Muscle layer of colon (tissue), 2 donors: ENCODE results near the gene ARHGEF37.

Experiments used
- H3K27ac ChIP-seq: one replicate; pipeline ENCODE4 v1.7.0; 2013; ENCODE audit warnings: low read depth, mild to moderate bottlenecking, low read length, moderate library complexity
- H3K27me3 ChIP-seq, 2 donors: one replicate each; pipeline ENCODE4 v1.7.0; 2013; ENCODE audit warnings: low read length in 2 of 2, mild to moderate bottlenecking in 2 of 2; ENCODE audit not compliant: insufficient read depth in 2 of 2, control insufficient read depth in 1 of 2
- H3K36me3 ChIP-seq: one replicate; pipeline ENCODE4 v1.7.0; 2013; ENCODE audit warnings: mild to moderate bottlenecking, low read length; ENCODE audit not compliant: insufficient read depth
- H3K4me1 ChIP-seq: one replicate; pipeline ENCODE4 v1.7.0; 2013; ENCODE audit warnings: mild to moderate bottlenecking, low read length; ENCODE audit not compliant: insufficient read depth
- H3K4me3 ChIP-seq, 2 donors: one replicate each; pipeline ENCODE4 v1.7.0; 2013; ENCODE audit warnings: low read length in 2 of 2, low read depth in 1 of 2, mild to moderate bottlenecking in 1 of 2, moderate library complexity in 1 of 2
- H3K9ac ChIP-seq: one replicate; pipeline ENCODE4 v1.7.0; 2013; ENCODE audit warnings: low read length
- H3K9me3 ChIP-seq: one replicate; pipeline ENCODE4 v1.7.0; 2013; ENCODE audit warnings: mild to moderate bottlenecking, low read length
- donor health status: abdominal sarcoma.
- donor health status: Adenocarcinoma of cecum.

ARHGEF37 gene

DNA sequence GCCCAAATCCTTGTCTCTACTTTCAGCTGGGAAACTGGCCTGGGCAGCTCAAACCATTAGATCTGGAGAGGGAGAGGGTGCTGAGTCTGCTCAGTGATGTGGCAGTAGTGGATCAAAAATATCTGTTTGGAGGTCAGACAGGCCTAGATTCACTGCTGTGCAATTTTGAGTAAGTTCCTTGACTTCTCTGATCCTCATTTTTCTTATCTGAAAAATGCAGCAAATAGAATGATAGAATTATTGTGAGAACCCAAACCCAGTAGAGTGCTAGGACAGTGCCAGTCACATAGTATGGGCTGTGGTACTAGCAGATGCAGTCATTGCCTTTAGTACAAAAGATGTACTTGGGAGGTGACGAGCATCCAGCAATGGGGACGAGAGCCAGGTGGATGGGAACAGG is 50.2 kb downstream of the ARHGEF37 start:
- Histone ChIP-seq H3K9ac (no peak overlapping the region), H3K36me3 (peaks cover 32% of the 10 kb centered on the region), H3K27me3 (no peaks in the 10 kb centered on the region), H3K9me3 (no peaks in the 10 kb centered on the region), H3K27ac (no peak overlapping the region), H3K4me1 (no peaks in the 10 kb centered on the region), H3K4me3 (no peak overlapping the region)

DNA sequence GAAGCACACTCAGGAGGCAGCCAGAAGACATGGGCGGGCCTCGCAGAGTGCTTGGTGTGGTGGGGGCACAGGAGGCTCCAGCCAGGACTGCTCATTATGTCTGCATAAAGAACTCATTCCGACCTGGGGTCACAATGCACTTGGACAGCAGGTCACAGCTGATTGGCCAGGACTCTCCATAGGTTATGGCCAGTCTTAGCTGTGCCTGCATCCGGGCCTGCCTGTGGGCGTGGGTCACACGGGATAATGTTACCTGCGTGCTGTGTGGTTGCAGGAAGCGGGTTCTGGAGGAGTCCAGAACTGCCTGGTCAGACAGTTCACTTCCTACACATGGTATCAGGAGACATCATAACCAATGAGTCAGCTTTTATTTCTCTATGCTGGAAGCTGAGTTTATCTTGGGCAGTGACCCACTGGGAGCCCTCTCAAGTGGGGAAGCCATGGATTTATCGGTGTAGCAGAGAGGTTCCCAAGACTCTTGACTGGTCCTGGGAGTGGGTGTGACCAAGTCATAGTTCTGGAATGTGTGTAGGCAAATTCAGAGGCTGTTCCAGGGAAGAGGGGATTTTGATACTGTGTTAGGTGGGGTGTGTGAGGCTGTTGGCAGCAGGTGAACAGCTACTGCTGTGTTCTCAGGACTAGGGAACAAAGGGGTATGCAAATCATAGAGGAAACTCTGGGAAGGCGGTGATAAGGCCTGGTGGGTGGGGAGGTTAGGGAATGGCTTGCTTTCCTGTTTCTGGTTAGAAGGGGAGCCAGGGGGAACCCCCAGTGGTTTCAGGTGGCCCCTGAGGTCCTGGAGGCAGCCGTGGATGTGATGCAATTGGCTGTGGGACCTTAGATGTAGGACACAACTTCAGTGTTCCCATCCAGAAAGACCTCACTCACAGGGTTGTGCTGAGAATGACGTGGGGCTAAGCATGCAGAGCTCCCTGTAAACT is 51.3 kb downstream of the ARHGEF37 start:
- no peaks in the 10 kb centered on the region for H3K27me3 ChIP-seq
- peaks cover 22% of the 10 kb centered on the region for H3K36me3 ChIP-seq
- no peak overlapping the region for H3K27ac ChIP-seq
- H3K4me3 ChIP-seq = no peak overlapping the region
- H3K9me3 ChIP-seq = no peaks in the 10 kb centered on the region
- no peaks in the 10 kb centered on the region for H3K4me1 ChIP-seq
- H3K9ac ChIP-seq = no peak overlapping the region

DNA sequence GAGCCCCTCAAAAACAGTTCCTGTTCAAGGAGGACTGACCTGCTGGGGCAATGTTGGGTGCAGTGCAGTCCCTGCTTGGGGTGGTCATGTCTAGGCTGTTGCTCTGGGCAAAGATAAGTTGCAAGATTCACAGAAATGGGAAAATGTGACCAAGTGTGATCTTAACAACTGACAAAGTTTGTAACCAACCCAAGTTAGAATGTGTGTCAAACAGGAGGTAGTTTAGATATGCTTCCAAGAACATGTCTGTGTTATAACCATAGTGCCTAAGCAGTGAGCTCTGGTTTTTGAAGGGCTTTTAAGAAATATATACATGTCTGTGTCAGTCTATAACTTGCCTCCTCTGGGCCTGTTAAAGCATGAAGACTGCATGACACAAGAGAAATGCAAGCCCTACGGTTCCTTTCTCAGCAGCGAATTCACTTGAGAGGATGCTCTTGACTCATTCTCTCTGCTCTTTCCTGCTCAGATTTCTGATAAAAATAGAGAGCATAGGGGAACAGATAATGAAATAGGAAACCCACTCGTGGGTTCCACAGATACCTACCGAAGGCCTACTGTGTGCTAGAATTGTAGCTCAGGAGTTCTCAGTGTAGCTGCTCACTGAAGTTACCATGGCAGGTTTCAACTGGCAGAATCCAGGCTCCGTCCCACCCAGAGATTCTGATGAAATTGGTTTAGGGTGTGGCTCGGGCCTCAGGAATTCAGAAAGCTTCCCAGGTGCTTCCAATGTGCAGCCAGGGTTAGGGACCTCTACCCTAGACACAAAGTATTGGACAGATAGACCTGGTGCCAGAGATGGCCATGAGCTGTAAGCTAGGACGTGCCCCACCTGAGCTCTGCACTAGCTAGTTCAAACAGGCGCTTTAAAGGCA is 52.4 kb downstream of the ARHGEF37 start:
- Histone ChIP-seq H3K27me3 (no peaks in the 10 kb centered on the region), H3K9me3 (no peaks in the 10 kb centered on the region), H3K27ac (no peak overlapping the region), H3K4me3 (no peak overlapping the region), H3K4me1 (no peaks in the 10 kb centered on the region), H3K9ac (no peak overlapping the region), H3K36me3 (peaks cover 12% of the 10 kb centered on the region)

DNA sequence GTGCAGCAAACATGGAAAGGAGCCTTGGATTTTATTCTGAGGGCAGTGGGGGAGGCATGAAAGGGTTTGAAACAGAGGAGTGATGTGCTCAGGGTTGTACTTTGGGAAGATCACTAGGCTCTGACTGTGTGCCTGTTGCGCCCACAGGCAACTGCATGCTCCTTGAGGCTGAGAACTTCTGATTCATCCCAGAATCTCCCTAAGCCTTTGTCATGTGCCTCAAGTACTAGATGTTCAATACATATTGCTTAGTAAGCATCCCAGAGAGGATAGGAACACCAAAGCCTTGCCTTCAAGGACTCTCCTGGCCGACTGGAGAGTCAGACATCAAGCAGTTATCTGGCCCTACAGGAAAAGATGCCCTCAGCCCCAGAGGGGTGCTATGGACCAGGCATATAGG is 54.1 kb downstream of the ARHGEF37 start:
- peaks cover 4% of the 10 kb centered on the region for H3K36me3 ChIP-seq
- no peak overlapping the region for H3K27ac ChIP-seq

DNA sequence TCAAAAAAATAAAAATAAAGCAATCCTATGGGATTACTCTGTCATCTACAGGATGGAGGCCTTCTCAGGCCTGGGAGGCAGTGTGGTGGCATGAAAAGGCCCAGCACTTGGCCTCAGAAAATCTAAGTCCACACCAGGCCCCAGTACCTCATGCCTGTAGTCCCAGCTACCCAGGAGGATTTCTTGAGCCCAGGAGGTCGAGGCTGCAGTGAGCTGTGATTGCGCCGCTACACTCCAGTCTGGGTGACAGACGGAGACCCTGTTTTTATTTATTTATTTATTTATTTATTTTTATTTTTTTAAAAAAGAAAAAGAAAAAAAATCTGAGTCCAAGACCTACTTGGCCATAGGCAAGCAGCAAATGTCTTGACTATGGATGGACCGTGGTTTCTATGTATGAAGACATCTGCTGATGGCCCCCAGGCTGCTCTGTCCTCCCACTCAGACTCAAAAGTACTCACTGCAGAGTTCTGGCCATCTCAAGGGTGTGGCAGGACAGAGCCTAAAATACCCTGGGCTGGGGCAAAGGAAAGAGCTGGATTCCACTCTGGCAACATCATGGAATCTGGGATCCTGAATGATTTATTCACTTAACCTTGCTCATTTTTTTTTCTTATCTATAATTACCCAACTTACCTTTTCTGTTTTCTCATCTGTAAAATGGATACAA is 55.0 kb downstream of the ARHGEF37 start:
- Histone ChIP-seq H3K36me3 (no peaks in the 10 kb centered on the region), H3K4me3 (no peak overlapping the region), H3K27ac (no peak overlapping the region), H3K9ac (no peak overlapping the region), H3K4me1 (peaks cover 19% of the 10 kb centered on the region), H3K27me3 (no peaks in the 10 kb centered on the region), H3K9me3 (no peaks in the 10 kb centered on the region)

More for the DNA sequence above, 54.1 kb downstream of the ARHGEF37 start:
- no peaks in the 10 kb centered on the region for H3K27me3 ChIP-seq
- H3K9ac ChIP-seq = no peak overlapping the region
- no peak overlapping the region for H3K4me3 ChIP-seq
- H3K4me1 ChIP-seq = peaks cover 12% of the 10 kb centered on the region
- H3K9me3 ChIP-seq = no peaks in the 10 kb centered on the region

DNA sequence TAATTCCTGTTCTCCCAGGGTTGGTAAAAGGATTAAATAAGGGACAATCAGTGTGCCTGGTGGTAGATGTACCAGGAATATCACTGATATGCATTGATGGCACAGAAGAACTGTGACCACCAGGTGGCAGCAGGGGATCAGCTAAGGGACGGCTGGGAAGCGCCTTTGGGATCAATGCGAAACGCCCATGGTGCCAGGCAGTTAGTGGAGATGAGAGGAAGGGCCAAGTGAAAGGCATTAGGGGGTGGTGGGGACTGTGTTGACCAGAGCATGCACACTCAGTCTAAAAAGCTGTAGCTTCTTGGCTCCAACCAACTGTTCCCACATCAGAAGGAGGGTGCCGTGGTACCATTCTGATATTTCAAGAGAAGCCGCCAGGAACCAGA is 55.6 kb downstream of the ARHGEF37 start:
- H3K9me3 ChIP-seq = no peaks in the 10 kb centered on the region
- no peak overlapping the region for H3K27ac ChIP-seq
- H3K4me1 ChIP-seq = peaks cover 19% of the 10 kb centered on the region
- H3K36me3 ChIP-seq = no peaks in the 10 kb centered on the region
- H3K9ac ChIP-seq = no peak overlapping the region
- H3K27me3 ChIP-seq = no peaks in the 10 kb centered on the region
- no peak overlapping the region for H3K4me3 ChIP-seq

DNA sequence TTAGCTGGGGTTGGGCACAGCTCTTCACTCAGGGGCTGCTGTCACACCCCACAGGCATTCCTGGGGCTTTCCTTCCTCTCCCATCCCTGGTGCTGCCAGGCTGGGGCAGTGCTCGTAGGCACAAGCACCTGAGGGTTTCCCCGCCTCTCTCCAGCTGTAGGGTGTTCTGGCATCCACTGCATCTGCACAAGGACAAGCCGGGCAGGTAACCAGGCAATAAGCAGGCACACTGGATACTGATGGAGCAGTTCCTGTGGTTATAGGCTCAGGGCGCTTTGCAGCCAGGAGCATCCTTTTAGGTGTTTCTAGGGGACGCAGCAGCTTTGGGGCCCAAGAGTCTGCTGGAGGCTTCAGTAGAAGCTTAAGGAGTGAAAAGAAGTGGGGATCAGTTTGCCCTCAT is 56.8 kb downstream of the ARHGEF37 start:
- no peak overlapping the region for H3K9ac ChIP-seq
- H3K27ac ChIP-seq = no peak overlapping the region
- H3K27me3 ChIP-seq = no peaks in the 10 kb centered on the region
- H3K36me3 ChIP-seq = no peaks in the 10 kb centered on the region
- no peaks in the 10 kb centered on the region for H3K9me3 ChIP-seq
- no peak overlapping the region for H3K4me3 ChIP-seq
- peaks cover 19% of the 10 kb centered on the region for H3K4me1 ChIP-seq

DNA sequence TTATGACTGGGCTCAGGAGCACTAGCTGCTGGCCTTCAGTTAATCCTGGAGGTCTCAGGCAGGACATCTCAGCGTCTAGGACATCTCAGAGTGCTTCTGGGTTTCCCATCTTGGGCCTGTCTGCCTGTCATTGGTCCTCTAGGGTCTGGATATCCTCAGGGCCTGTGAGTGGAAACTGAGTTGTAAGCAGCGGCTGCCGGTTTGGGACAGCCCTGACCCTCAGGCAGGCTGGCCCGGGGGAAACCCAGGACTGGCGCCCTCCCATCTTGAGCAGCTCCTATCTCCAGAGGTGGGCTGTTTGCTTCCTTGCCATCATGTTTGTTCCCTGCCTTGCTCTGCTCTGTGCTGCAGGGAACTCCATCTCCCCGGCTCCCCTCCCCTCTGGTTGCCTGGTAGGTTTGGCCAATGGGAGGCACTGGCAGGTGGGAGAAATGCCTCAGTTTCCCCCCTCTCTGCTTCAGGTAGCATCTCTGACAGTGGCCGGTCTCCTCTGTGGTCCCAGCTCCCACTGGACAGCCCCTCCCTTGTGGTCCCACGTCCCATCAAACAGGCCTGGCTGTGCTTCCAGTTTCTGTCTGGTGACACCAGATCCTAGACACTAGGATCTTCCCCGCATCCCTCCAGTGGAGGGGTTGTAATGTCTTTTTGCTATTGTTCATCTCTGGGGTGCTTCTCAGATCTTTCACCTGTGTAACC is 57.4 kb downstream of the ARHGEF37 start:
- Histone ChIP-seq H3K4me1 (peaks cover 19% of the 10 kb centered on the region), H3K27ac (no peak overlapping the region), H3K36me3 (no peaks in the 10 kb centered on the region), H3K9ac (no peak overlapping the region), H3K9me3 (no peaks in the 10 kb centered on the region), H3K4me3 (no peak overlapping the region), H3K27me3 (no peaks in the 10 kb centered on the region)

DNA sequence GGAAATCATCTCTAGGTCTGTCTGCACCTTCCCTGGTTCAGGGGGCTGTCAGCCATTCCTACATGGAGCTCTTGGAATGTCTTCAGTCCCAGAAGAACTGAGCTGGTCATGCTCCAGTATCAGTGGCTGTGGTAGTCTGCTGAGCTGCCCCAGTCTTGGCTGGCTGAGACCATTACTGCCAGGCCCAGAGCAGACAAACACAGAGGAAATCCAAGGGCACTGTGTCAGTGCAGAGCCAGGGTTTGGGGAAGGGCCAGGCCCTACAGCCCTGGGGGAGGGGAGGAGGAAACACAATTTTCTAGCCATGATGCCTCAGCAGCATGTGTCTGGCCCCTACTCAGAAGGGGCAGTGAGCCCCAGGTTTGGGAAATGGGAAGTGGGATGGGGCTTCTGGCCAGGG is 58.4 kb downstream of the ARHGEF37 start:
- Histone ChIP-seq H3K27me3 (no peaks in the 10 kb centered on the region), H3K9ac (no peak overlapping the region), H3K4me1 (peaks cover 19% of the 10 kb centered on the region), H3K9me3 (no peaks in the 10 kb centered on the region), H3K4me3 (no peak overlapping the region), H3K27ac (peak overlapping the region; percentile 84), H3K36me3 (no peaks in the 10 kb centered on the region)

DNA sequence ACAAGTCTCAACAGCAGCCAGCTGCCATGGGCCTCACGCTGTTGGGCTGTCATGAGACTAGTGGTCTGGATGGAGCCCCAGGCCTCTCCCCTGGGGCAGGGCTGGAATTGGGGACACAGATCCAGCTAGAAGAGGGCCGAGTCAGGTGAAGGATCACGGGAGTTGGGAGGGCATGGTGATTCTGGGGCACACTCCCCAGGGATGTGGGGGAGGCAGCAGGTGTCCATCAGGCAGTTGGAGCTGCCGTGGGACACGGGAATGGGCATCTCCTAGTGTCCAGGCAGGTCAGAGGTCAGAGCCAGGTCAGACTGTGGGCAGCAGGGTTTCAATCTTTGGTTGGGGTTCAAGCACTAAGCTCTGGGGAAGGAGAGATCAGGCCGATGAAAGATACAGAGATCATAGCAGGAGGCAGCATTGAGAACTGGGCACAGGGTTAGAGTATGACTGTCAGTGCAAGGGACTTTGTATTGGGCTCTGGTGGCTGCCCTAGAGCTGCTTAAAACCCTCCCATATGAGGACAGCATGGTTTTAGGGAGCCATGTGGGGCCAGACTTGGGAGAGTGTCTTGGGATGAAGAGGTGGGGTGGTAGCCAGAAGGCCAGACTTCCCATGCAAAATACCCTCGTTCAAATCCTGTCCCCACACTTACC is 59.2 kb downstream of the ARHGEF37 start:
- peak overlapping the region in 1 of 2 donors; percentile 36 for H3K4me3 ChIP-seq
- H3K9me3 ChIP-seq = no peaks in the 10 kb centered on the region
- H3K36me3 ChIP-seq = no peaks in the 10 kb centered on the region
- peaks cover 19% of the 10 kb centered on the region for H3K4me1 ChIP-seq
- H3K27ac ChIP-seq = peak overlapping the region; percentile 84
- H3K9ac ChIP-seq = peak overlapping the region; percentile 42
- no peaks in the 10 kb centered on the region for H3K27me3 ChIP-seq
